ENCODE measurements around the gene HLA-DMA. TPM values are rescaled to one million over a fixed set of nuclear protein-coding genes. Genes with fewer than 3 reads are reported as not detected.
A peak's percentile ranks its signal among the peaks of the same experiment; 100 is the strongest.

HLA-DMA gene
- total RNA-seq, 1 donor from 2014 or later = 283 TPM

DNA sequence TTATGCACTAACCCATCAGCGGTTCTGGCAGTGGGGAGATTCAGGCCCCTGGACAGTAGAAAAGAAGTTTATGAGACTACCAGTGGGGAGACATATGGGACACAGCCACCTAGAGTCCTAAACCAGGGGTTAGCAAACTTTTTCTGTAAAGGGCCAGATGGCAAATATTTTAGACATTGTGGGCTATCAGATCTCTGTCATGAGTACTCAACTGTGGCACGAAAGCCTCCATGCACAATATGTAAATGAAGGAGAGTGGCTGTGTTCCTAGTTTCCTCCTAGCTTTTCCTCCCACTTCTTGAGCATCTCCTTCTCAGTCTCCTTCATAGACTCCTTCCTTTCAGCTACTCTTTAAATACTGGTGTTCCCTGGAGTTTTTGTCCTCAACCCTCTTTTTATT lies 3.3 kb upstream of the HLA-DMA start:
- Histone ChIP-seq H3K36me3 (no peaks in the 10 kb centered on the region), H3K9me3 (no peaks in the 10 kb centered on the region), H3K4me1 (peaks cover 33% of the 10 kb centered on the region), H3K27me3 (ENCODE audit: low read depth) (no peaks in the 10 kb centered on the region), H3K4me3 (no peak overlapping the region), H3K27ac (no peak overlapping the region)
- intact Hi-C loops (cut with DNase I) = no loop called here
- no peak for DNase-seq
- ATAC-seq = no peak
- TF ChIP-seq CTCF (IDR thresholded peaks at IDR 0.05) = no peak

DNA sequence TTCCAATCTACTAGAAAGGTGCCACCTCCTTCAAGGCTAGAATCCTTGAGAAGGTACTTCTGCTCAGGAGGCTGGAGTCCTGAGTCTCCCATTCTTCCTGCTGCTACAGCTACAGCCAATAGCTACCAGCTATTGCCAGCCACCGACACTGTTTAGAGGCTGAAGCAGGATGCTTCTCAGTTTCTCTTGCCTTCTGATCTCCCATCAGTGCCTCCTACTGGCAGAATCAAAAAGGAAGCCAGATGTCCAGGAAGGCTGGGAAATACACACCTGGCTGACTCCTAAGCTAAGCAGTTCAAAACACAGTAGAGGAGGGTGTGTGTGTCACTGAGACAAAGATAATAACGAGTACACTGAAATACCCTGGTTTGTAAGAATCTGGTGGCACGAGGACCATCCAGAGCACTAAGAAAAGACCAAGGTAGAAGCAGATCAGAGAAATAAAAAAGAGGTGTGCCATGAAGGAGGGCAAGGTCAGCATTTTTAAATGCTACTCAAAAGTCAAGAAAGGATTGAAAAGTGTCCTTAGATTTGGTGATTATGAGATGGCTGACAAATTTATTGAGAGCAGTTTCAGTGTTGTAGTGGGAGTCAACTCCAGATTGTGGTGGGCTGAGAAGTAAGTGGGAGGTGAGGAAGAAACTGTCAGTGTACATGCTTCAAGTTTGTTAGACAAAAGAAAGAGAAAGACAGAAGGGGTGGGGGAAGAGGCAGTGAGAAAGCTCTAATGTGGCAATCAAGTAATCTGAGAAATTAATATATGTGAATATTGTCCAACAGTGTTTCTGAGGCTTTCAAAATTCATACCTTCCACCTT lies 2.3 kb upstream of the HLA-DMA start:
- TF ChIP-seq CTCF (IDR thresholded peaks at IDR 0.05) = peak; percentile 34
- H3K27ac ChIP-seq = no peak overlapping the region
- no peaks in the 10 kb centered on the region for H3K27me3 ChIP-seq (ENCODE audit: low read depth)
- ATAC-seq = no peak
- no peaks in the 10 kb centered on the region for H3K9me3 ChIP-seq
- no peak for DNase-seq
- intact Hi-C loops (cut with DNase I) = no loop called here
- H3K4me1 ChIP-seq = peaks cover 42% of the 10 kb centered on the region
- H3K36me3 ChIP-seq = peaks cover 4% of the 10 kb centered on the region
- H3K4me3 ChIP-seq = no peak overlapping the region

DNA sequence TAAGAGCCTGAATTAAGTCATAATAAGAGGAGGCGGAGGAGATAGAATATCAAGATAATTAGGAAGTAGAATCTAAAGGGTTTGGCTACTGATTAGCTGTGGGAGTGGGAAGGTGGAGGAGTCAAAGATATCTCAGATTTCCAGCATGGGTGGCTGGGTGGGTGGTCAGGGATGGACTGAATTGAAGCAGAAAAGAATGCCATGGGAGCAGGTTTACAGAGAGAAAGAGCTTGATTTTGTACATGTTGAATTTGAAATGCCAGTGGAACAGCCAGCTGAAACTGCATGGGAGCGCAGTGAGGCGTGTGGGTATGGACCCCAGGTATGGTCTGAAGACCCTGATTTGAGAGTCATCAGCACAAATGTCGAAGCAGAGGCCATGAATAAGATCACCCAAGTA lies 1.4 kb upstream of the HLA-DMA start:
- intact Hi-C loops (cut with DNase I) = no loop called here
- no peak overlapping the region for H3K27ac ChIP-seq
- TF ChIP-seq CTCF (IDR thresholded peaks at IDR 0.05) = no peak
- no peak for ATAC-seq
- peaks cover 12% of the 10 kb centered on the region for H3K36me3 ChIP-seq
- H3K4me3 ChIP-seq = no peak overlapping the region
- H3K27me3 ChIP-seq (ENCODE audit: low read depth) = no peaks in the 10 kb centered on the region
- no peaks in the 10 kb centered on the region for H3K9me3 ChIP-seq
- DNase-seq = no peak
- peaks cover 43% of the 10 kb centered on the region for H3K4me1 ChIP-seq

- no peaks in the 10 kb centered on the region for H3K27me3 ChIP-seq (ENCODE audit: low read depth)
- H3K4me1 ChIP-seq = peaks cover 43% of the 10 kb centered on the region
- intact Hi-C loops (cut with DNase I) = no loop called here
- no peak for DNase-seq
- peak overlapping the region; percentile 91 for H3K27ac ChIP-seq
- no peak for TF ChIP-seq CTCF (IDR thresholded peaks at IDR 0.05)
- no peak for ATAC-seq
- no peak overlapping the region for H3K4me3 ChIP-seq
- H3K36me3 ChIP-seq = peaks cover 12% of the 10 kb centered on the region
- no peaks in the 10 kb centered on the region for H3K9me3 ChIP-seq
Measured at GRCh38 chr6:32953775-32954174, 878 bp upstream of the HLA-DMA start.

GRCh38 chr6:32950449-32950848 lies 2.4 kb downstream of the HLA-DMA start:
- no peak overlapping the region for H3K4me3 ChIP-seq
- peaks cover 12% of the 10 kb centered on the region for H3K36me3 ChIP-seq
- no peak for DNase-seq
- peaks cover 50% of the 10 kb centered on the region for H3K4me1 ChIP-seq
- no peaks in the 10 kb centered on the region for H3K9me3 ChIP-seq
- no peaks in the 10 kb centered on the region for H3K27me3 ChIP-seq (ENCODE audit: low read depth)
- no peak for ATAC-seq
- no peak for TF ChIP-seq CTCF (IDR thresholded peaks at IDR 0.05)
- no peak overlapping the region for H3K27ac ChIP-seq
- intact Hi-C loops (cut with DNase I) = no loop called here

All from lower lobe of right lung (tissue), 2 donors.